Urinary bladder (tissue), 4 donors: Measurements from ENCODE around the gene MACROD2. TPM values are rescaled to one million over a fixed set of nuclear protein-coding genes. Genes with fewer than 3 reads are reported as not detected.

Experiments used
- DNase-seq: peaks from one replicate; pipeline ENCODE4 v3.0.0-alpha.2; 2015; ENCODE audit errors: extremely low spot score
- H3K27ac ChIP-seq: one replicate; pipeline ENCODE4 v1.5.1; 2013; ENCODE audit warnings: low read depth, mild to moderate bottlenecking, moderate library complexity
- H3K36me3 ChIP-seq: one replicate; pipeline ENCODE4 v1.6.1; 2013; ENCODE audit warnings: mild to moderate bottlenecking, moderate library complexity; ENCODE audit not compliant: insufficient read depth
- H3K4me1 ChIP-seq: one replicate; pipeline ENCODE4 v1.6.1; 2013; ENCODE audit warnings: mild to moderate bottlenecking, moderate library complexity; ENCODE audit not compliant: insufficient read depth
- H3K4me3 ChIP-seq: one replicate; pipeline ENCODE4 v1.5.1; 2013; ENCODE audit warnings: low read depth, low read length
- WGBS: extraction: QIAGEN DNeasy Blood & Tissue Kit; methylation state at CpG from one replicate; pipeline ENCODE4 v1.1.7; 2013; 5-methylcytosine and 5-hydroxymethylcytosine counted together
- polyA plus RNA-seq: library from polyadenylated mRNA; stranded (reverse); fragments of 200-250 nt; gene quantifications from one replicate; pipeline ENCODE4 v1.2.3, GENCODE V29; 2013
- total RNA-seq: library from RNA; depleted of rRNA; stranded (reverse); fragments of >200 nt; gene quantifications from one replicate; pipeline ENCODE4 v1.2.3, GENCODE V29; 2014
- donor health status: healthy with polysubstance abuse.
- donor health status: healthy.

MACROD2 gene
- total and polyA plus RNA-seq, 2 donors = 3.0 to 28.2 TPM

- H3K36me3 ChIP-seq = no peaks in the 10 kb centered on the region
- no peak overlapping the region for H3K4me3 ChIP-seq
- WGBS = 60% methylated on average over 4 of the region's 4 CpGs
- no peaks in the 10 kb centered on the region for H3K4me1 ChIP-seq
- H3K27ac ChIP-seq = no peak overlapping the region
- no peak for DNase-seq
Observed at GRCh38 chr20:15890407-15890982, 1895.2 kb downstream of the MACROD2 start.

DNA sequence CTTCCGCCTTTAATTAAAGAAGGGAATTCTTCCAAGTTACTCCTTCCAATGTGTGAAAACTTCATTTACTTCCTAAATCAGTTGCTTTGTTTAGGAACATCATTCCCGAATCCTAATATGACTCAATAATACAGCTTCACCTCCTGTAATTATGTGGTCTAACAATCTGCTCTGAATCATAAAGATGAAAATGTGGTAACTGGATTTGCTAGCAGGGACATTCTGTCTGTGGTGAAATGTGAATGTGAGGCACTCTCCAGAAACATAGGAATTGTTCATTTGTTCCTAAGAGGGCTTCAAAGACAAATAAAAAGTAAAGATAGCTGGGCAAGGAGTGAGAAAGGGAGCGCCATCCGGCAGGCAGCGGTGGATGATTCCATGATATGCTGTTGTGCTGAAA, 1899.8 kb downstream of the MACROD2 start:
- H3K4me3 ChIP-seq = no peak overlapping the region
- H3K4me1 ChIP-seq = no peaks in the 10 kb centered on the region
- WGBS = 95% methylated on average over 5 of the region's 5 CpGs
- no peak for DNase-seq
- H3K36me3 ChIP-seq = no peaks in the 10 kb centered on the region
- H3K27ac ChIP-seq = no peak overlapping the region

DNA sequence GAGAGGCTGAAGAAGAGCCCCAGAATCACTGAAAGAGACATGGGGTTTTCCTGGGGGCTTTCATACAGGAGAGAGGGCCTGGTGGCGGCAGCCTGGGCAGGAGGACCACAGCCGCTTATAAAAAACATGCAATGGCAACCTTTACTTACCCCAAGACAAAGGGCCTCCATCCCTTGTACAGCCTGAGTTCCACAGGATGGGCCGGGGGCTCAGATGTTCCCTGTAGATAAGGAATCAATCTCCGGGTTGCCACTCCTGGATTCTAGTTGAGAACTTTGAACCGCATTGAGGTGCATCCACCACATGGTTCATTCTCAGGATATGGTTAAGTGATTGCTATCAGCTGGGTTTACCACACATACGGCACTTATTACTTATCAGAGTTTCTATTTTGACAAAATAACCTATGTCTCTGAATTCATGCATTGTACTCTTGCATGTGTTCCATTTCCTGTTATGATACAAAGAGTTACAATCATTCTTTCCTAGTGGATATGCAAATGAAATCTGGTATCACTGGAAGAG, 1900.3 kb downstream of the MACROD2 start:
- no peak overlapping the region for H3K27ac ChIP-seq
- DNase-seq = no peak
- no peaks in the 10 kb centered on the region for H3K36me3 ChIP-seq
- no peak overlapping the region for H3K4me3 ChIP-seq
- H3K4me1 ChIP-seq = no peaks in the 10 kb centered on the region
- 65% methylated on average over 6 of the region's 6 CpGs for WGBS

GRCh38 chr20:15899967-15900366, 1904.7 kb downstream of the MACROD2 start:
- WGBS = 86% methylated on average over 4 of the region's 4 CpGs
- DNase-seq = no peak

GRCh38 chr20:15900443-15900842, 1905.1 kb downstream of the MACROD2 start:
- Histone ChIP-seq H3K27ac (no peak overlapping the region), H3K4me3 (no peak overlapping the region), H3K4me1 (no peaks in the 10 kb centered on the region), H3K36me3 (no peaks in the 10 kb centered on the region)
- no peak for DNase-seq
- 87% methylated on average over 1 of the region's 1 CpG for WGBS

More at GRCh38 chr20:15899967-15900366, 1904.7 kb downstream of the MACROD2 start:
- no peak overlapping the region for H3K4me3 ChIP-seq
- no peak overlapping the region for H3K27ac ChIP-seq
- no peaks in the 10 kb centered on the region for H3K4me1 ChIP-seq
- no peaks in the 10 kb centered on the region for H3K36me3 ChIP-seq

- no peak overlapping the region for H3K4me3 ChIP-seq
- 93% methylated on average over 9 of the region's 9 CpGs for WGBS
- H3K27ac ChIP-seq = no peak overlapping the region
- no peak for DNase-seq
- H3K36me3 ChIP-seq = no peaks in the 10 kb centered on the region
- no peaks in the 10 kb centered on the region for H3K4me1 ChIP-seq
Observed at GRCh38 chr20:15902493-15902892, 1907.2 kb downstream of the MACROD2 start.

- DNase-seq = no peak
- 64% methylated on average over 3 of the region's 3 CpGs for WGBS
- H3K36me3 ChIP-seq = no peaks in the 10 kb centered on the region
- no peak overlapping the region for H3K4me3 ChIP-seq
- no peaks in the 10 kb centered on the region for H3K4me1 ChIP-seq
- H3K27ac ChIP-seq = no peak overlapping the region
Observed at GRCh38 chr20:15905661-15906060, 1910.3 kb downstream of the MACROD2 start.

GRCh38 chr20:15909995-15910394, 1914.7 kb downstream of the MACROD2 start:
- Histone ChIP-seq H3K36me3 (no peaks in the 10 kb centered on the region), H3K4me1 (no peaks in the 10 kb centered on the region), H3K27ac (no peak overlapping the region), H3K4me3 (no peak overlapping the region)
- 97% methylated on average over 2 of the region's 2 CpGs for WGBS
- no peak for DNase-seq

GRCh38 chr20:15911581-15911980, 1916.3 kb downstream of the MACROD2 start:
- Histone ChIP-seq H3K36me3 (no peaks in the 10 kb centered on the region), H3K27ac (no peak overlapping the region), H3K4me1 (no peaks in the 10 kb centered on the region), H3K4me3 (no peak overlapping the region)
- 82% methylated on average over 7 of the region's 7 CpGs for WGBS
- DNase-seq = no peak

- no peak overlapping the region for H3K27ac ChIP-seq
- H3K4me3 ChIP-seq = no peak overlapping the region
- H3K4me1 ChIP-seq = no peaks in the 10 kb centered on the region
- DNase-seq = no peak
- H3K36me3 ChIP-seq = no peaks in the 10 kb centered on the region
- WGBS = 10% methylated on average over 3 of the region's 3 CpGs
Observed at GRCh38 chr20:15913391-15914025, 1918.2 kb downstream of the MACROD2 start.

GRCh38 chr20:15916623-15917022, 1921.3 kb downstream of the MACROD2 start:
- Histone ChIP-seq H3K27ac (no peak overlapping the region), H3K36me3 (no peaks in the 10 kb centered on the region), H3K4me1 (no peaks in the 10 kb centered on the region), H3K4me3 (no peak overlapping the region)
- WGBS = 82% methylated on average over 5 of the region's 5 CpGs
- DNase-seq = no peak

DNA sequence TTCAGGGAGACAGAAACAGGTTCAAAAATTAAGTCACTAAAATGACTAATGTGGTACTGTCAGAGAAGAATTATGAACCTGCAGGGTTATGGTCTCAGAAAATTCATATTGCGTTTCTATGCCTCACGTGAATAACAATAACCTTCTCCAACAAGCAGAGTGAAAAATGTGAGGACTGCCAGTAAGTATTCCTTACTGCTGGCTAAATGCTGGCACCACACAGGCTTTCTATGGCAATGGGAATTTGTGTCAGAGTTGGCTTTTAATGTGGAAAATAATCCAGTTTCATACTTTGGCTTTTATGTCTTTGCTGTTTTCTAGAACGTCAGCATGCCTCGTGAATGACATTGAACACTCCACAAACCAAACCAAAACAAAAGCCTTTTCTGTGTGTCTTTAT, 1922.0 kb downstream of the MACROD2 start:
- no peak overlapping the region for H3K27ac ChIP-seq
- 42% methylated on average over 4 of the region's 4 CpGs for WGBS
- no peaks in the 10 kb centered on the region for H3K36me3 ChIP-seq
- no peaks in the 10 kb centered on the region for H3K4me1 ChIP-seq
- H3K4me3 ChIP-seq = no peak overlapping the region
- DNase-seq = no peak

DNA sequence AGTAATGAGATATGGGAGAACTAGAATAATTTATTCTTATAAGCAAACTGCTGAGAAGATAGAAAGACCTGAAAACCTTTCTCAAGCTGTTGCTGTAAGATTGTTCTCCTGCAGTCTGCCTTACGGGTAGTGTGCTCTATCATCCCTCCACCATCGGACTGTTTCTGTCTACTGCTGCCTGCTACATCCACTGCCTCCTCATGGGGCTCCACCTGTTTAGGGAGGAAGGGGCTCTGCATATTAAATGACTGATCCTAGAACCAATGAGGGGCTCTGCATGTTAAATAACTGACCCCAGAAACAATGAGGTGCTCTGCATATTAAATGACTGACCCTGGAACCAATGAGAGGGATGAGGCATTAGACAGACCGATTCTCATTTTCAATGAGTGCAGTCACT, 1923.3 kb downstream of the MACROD2 start:
- WGBS = 61% methylated on average over 3 of the region's 3 CpGs
- no peak for DNase-seq
- Histone ChIP-seq H3K4me3 (no peak overlapping the region), H3K36me3 (no peaks in the 10 kb centered on the region), H3K4me1 (no peaks in the 10 kb centered on the region), H3K27ac (no peak overlapping the region)

DNA sequence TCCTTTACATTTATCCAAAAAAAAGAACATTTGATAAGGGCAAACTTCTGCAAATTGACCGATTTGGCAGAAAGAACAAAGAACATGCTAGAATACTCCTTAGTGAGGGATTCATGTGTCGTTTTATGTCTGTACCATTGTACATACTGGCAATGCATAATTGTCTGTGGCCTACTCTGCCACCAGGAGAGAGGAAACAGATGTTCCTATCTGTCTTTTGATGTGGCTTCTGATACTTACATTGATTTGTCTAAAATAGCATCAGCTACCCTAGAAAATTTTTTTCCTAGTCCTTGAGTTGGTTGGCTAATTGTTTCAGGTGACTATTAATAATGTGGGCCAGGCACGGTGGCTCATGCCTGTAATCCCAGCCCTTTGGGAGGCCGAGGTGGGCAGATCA, 1923.8 kb downstream of the MACROD2 start:
- 80% methylated on average over 4 of the region's 4 CpGs for WGBS
- Histone ChIP-seq H3K27ac (no peak overlapping the region), H3K4me1 (no peaks in the 10 kb centered on the region), H3K36me3 (no peaks in the 10 kb centered on the region), H3K4me3 (no peak overlapping the region)
- DNase-seq = no peak
